AG09319 (cell line): ENCODE data around the gene FZD7.

Experiments
- DNase-seq: peaks from one replicate; pipeline ENCODE4 v3.0.0-alpha.2; 2010; ENCODE audit warnings: low read depth; ENCODE audit errors: extremely low read depth
- TF ChIP-seq, protein P1 (sequence below): IDR thresholded peaks from 2 replicates; pipeline ENCODE4 v1.5.1; 2011; ENCODE audit warnings: low read depth, mild to moderate bottlenecking, inconsistent platforms, low read length, moderate library complexity

The FZD7 gene

GRCh38 chr2:202033317-202034248 lies at the start of gene FZD7:
Gene FZD7, plus strand, starts transcription at chr2:202033855. Its CDS starts 793 bp downstream, at chr2:202034648.
- TF ChIP-seq, protein P1, sequence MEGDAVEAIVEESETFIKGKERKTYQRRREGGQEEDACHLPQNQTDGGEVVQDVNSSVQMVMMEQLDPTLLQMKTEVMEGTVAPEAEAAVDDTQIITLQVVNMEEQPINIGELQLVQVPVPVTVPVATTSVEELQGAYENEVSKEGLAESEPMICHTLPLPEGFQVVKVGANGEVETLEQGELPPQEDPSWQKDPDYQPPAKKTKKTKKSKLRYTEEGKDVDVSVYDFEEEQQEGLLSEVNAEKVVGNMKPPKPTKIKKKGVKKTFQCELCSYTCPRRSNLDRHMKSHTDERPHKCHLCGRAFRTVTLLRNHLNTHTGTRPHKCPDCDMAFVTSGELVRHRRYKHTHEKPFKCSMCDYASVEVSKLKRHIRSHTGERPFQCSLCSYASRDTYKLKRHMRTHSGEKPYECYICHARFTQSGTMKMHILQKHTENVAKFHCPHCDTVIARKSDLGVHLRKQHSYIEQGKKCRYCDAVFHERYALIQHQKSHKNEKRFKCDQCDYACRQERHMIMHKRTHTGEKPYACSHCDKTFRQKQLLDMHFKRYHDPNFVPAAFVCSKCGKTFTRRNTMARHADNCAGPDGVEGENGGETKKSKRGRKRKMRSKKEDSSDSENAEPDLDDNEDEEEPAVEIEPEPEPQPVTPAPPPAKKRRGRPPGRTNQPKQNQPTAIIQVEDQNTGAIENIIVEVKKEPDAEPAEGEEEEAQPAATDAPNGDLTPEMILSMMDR = peak; percentile 7
- DNase-seq = peak; percentile 88

DNA sequence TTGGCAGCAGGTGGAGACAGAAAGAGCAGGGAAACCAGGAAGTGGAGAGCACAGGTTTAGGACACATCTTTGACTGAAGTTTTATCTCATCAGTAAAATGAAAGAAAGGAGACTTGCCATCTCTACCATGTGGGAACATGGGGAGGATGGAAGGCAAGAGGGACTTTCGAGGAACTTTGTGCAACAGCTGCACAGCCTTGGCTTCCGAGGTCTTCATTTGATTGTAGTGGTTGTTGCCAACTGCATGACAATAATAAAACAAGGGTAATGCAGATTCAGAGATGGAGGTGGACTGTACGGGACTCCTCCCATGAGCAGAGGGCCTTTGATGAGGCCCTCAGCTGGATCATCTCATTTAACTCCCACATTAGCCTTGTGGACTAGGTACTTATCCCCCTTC lies 49.3 kb upstream of the FZD7 start:
- DNase-seq = no peak
- TF ChIP-seq, protein P1 = no peak

DNA sequence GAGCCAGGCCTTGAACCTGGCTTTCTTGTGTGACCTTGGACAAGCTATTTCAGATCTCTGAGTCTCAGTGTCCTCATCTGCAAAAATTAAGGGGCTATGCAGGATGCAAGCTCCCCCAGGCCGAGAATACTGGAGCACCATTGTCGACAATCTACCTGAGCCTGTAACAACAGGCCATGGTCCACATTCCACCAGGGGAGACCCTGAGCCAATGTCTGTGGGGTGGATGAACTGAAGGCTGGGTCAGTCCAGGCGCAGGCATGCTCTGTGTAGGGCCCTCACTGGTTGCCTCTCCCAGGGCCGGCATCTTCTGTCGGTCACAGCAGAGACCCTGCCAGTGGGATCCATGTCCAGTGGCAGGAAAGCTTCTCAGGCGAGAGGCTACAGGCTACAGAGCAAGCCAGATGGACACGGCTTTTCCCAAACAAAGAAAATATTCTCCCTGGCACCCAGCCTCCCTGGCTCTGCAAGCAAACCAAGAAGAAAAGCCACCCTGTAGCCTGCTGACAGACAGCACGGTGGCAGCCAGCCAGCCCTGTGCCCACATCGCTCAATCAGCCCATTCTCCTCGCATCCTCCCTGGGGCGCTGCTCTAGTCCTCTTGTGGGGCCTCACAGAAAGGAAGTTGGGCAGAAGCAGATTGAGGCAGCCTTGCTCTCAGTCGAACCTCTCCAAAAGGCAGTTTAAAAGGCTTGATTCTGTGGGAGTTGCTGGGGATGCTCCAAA lies 48.7 kb upstream of the FZD7 start:
- no peak for DNase-seq
- TF ChIP-seq, protein P1 = no peak

DNA sequence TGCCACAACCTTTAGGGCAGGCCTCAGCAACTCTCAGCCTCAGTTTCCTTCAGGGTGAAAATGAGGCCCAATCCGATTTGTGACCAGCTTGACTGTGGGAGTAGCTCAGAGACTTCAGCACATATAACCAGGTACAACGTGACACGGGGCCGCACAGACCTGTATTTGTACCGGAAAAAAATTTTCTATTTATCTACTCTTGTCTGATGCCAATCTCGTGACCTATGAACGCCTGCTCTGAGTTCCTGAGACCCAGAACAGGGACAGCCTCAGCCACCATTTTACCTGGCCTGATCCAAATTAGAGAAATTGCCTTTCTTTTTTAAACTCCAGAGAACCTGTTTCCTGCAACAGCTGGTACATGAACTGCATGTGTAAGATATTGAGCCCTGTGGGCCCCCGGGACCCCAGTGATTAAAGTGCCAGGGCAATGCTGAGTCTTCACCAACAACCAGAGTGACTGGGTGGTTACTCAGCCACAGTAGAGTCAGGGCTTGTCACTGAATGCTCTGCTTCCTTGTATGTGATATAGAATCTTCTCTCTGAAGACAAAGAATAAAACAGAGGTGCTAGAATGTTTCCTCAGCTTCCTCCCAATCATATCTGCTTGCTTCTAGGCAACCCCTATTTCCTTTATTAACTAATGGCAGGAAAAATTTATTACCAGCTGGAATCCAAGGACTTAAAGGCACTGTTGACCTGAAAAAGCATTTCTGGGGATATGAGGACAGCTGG lies 47.8 kb upstream of the FZD7 start:
- DNase-seq = no peak
- TF ChIP-seq, protein P1 = no peak

DNA sequence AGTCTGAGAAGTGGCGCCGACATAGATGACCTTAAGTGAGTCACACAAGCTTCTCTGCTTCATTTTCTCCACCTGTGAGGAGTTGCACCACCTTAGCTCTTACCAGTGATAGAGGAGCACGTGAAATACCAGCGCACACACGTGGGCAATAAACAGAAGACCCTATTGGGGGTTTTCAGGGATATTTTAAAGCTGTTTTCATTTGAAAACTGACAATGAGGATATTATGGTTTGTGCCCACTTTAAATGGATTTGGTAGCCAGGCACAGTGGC lies 47.3 kb upstream of the FZD7 start:
- DNase-seq = no peak
- TF ChIP-seq, protein P1 = no peak

DNA sequence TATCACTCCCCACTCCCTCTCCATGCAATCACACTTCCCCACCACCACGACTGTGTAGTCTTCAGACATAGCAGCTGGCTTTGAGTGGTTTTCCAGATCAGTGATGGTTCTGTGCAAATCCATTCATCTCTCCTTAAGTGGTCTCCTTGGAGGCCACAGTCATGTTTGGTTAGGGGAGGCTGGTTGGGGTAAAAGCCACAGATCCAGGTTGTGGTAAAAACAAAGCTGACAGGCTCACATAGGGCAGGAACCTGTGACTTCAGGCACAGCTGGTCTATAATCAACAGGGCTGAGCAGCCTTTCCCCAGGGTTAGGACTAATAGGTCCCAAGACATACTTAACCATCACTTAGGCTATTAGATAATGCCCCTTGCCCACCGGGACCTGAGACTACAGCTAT lies 46.2 kb upstream of the FZD7 start:
- TF ChIP-seq, protein P1 = no peak
- no peak for DNase-seq

DNA sequence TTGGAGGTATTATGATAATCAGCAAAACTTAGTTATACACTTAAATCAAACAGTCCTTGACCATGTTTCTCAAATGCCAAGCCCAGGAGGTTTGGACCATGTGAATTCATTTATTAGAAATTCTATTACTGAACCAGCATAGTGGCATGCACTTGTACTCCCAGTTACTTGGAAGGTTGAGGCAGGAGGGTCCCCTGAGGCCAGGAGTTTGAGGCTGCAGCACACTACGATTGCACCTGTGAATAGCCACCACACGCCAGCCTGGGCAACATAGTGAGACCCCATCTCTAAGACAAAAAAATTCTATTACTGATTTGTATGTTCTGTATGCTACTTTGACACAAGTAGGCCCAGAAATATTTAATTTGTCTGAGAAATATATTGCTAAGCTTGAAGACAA lies 43.6 kb upstream of the FZD7 start:
- TF ChIP-seq, protein P1 = no peak
- no peak for DNase-seq
